Osteoblast (primary cell): ENCODE results near the gene PILRB. TPM values are rescaled to one million over a fixed set of nuclear protein-coding genes. Genes with fewer than 3 reads are reported as not detected.
"Not testable (repeated sequence)": the region's sequence is repeated elsewhere in the genome, so short reads cannot be mapped to it uniquely, and the experiment has no call there.

Source experiments
- DNase-seq: peaks from one replicate; pipeline ENCODE4 v3.0.0; 2011; ENCODE audit warnings: low spot score, mixed read lengths; ENCODE audit not compliant: insufficient read length; ENCODE audit errors: missing footprints
- H2AFZ ChIP-seq: 2 replicates; pipeline ENCODE4 v1.6.0; 2011; ENCODE audit warnings: mild to moderate bottlenecking, low read length
- H3K27ac ChIP-seq: 2 replicates; pipeline ENCODE4 v1.5.1; 2011; ENCODE audit warnings: mild to moderate bottlenecking, low read depth, low read length, moderate library complexity
- H3K27me3 ChIP-seq: 2 replicates; pipeline ENCODE4 v1.6.0; 2012; ENCODE audit warnings: mild to moderate bottlenecking, control low read depth, inconsistent platforms, low read length, moderate library complexity; ENCODE audit not compliant: insufficient read depth
- H3K36me3 ChIP-seq: 2 replicates; pipeline ENCODE4 v1.5.1; 2011; ENCODE audit warnings: mild to moderate bottlenecking, low read length, control low read depth, moderate library complexity; ENCODE audit not compliant: insufficient read depth
- H3K4me1 ChIP-seq: 2 replicates; pipeline ENCODE4 v1.5.1; 2011; ENCODE audit warnings: mild to moderate bottlenecking, low read length, control low read depth, moderate library complexity; ENCODE audit not compliant: insufficient read depth
- H3K4me2 ChIP-seq: 2 replicates; pipeline ENCODE4 v1.6.0; 2011; ENCODE audit warnings: mild to moderate bottlenecking, low read length; ENCODE audit not compliant: insufficient read depth
- H3K4me3 ChIP-seq: fragments of 200-600 bp; sonication (generic); 3 replicates; pipeline ENCODE4 v1.5.1; 2012; ENCODE audit warnings: mild to moderate bottlenecking, low read length, inconsistent platforms; ENCODE audit not compliant: insufficient read depth
- H3K79me2 ChIP-seq: 2 replicates; pipeline ENCODE4 v1.6.0; 2012; ENCODE audit warnings: mild to moderate bottlenecking, low read length, control low read depth, inconsistent platforms; ENCODE audit not compliant: insufficient read depth
- H3K9me3 ChIP-seq: 2 replicates; pipeline ENCODE4 v1.5.1; 2011; ENCODE audit warnings: low read depth, low read length, control low read depth
- H4K20me1 ChIP-seq: 2 replicates; pipeline ENCODE4 v1.6.0; 2012; ENCODE audit warnings: mild to moderate bottlenecking, low read length, control low read depth; ENCODE audit not compliant: insufficient read depth
- CTCF ChIP-seq: IDR thresholded peaks from 2 replicates; pipeline ENCODE4 v1.5.1; 2011; ENCODE audit warnings: mild to moderate bottlenecking, low read depth, low read length, moderate library complexity; ENCODE audit errors: extremely low read depth
- total RNA-seq: library from RNA; depleted of rRNA; stranded (reverse); fragments of >200 nt; gene quantifications from 2 replicates; pipeline ENCODE4 v1.2.3, GENCODE V29; 2012

Gene PILRB
- total RNA-seq, 1 donor = 14.8 TPM

DNA sequence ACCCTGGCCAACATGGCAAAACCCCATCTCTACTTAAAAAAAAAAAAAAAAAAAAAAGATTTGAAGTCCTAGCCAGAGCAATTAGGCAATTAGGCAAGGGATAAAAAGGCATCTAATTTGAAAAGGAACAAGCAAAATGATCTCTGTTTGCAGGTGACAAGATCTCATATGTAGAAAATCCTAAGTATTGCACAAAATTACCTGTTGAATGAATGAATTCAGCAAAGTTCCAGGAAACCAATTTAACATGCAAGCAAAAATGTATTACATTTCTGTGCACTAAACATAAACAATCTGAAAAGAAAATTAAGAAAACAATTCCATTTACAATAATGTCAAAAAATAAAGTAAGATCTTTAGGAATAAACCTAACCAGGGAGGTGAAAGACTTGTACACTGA lies 5.2 kb downstream of the PILRB start:
- no peaks in the 10 kb centered on the region for H3K4me1 ChIP-seq

GRCh38 chr7:100363797-100364196 lies 5.9 kb downstream of the PILRB start:
- not testable (repeated sequence) for H3K4me2 ChIP-seq, H3K4me3 ChIP-seq, H3K27ac ChIP-seq, H3K79me2 ChIP-seq, H4K20me1 ChIP-seq, H3K9me3 ChIP-seq, DNase-seq, H2AFZ ChIP-seq, H3K27me3 ChIP-seq, H3K4me1 ChIP-seq
- H3K36me3 ChIP-seq = peaks cover 48% of the 10 kb centered on the region

More for the DNA sequence above, 5.2 kb downstream of the PILRB start:
- no peaks in the 10 kb centered on the region for H3K9me3 ChIP-seq
- H3K4me2 ChIP-seq = no peak overlapping the region
- DNase-seq = no peak
- no peaks in the 10 kb centered on the region for H3K27me3 ChIP-seq
- no peaks in the 10 kb centered on the region for H3K79me2 ChIP-seq
- H3K36me3 ChIP-seq = peaks cover 54% of the 10 kb centered on the region
- TF ChIP-seq CTCF = no peak
- no peak overlapping the region for H2AFZ ChIP-seq
- H3K27ac ChIP-seq = no peak overlapping the region
- H4K20me1 ChIP-seq = no peaks in the 10 kb centered on the region
- no peak overlapping the region for H3K4me3 ChIP-seq

- no peak for TF ChIP-seq CTCF
- H3K36me3 ChIP-seq = peaks cover 41% of the 10 kb centered on the region
- no peaks in the 10 kb centered on the region for H3K4me1 ChIP-seq
- no peak overlapping the region for H3K27ac ChIP-seq
- no peak overlapping the region for H3K4me3 ChIP-seq
- H3K79me2 ChIP-seq = no peaks in the 10 kb centered on the region
- no peak overlapping the region for H2AFZ ChIP-seq
- DNase-seq = no peak
- no peaks in the 10 kb centered on the region for H4K20me1 ChIP-seq
- H3K27me3 ChIP-seq = no peaks in the 10 kb centered on the region
- no peaks in the 10 kb centered on the region for H3K9me3 ChIP-seq
- no peak overlapping the region for H3K4me2 ChIP-seq
Measured at GRCh38 chr7:100364480-100364879, 6.6 kb downstream of the PILRB start.

DNA sequence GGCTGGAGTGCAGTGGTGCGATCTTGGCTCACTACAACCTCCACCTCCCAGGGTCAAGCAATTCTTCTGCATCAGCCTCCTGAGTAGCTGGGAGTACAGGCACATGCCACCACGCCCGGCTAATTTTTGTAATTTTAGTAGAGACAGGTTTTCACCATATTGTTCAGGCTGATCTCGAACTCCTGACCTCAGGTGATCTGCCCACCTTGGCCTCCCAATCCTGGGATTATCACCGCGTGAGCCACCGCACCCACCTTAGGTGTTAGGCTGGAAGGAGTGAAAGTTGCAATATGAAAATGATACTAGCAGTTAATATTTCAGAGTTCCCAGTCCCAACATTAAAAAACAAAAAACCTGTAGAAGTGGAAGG lies 8.1 kb downstream of the PILRB start:
- H4K20me1 ChIP-seq, H3K27ac ChIP-seq, H3K4me2 ChIP-seq, H3K9me3 ChIP-seq, H2AFZ ChIP-seq, H3K79me2 ChIP-seq, H3K4me1 ChIP-seq, DNase-seq, H3K27me3 ChIP-seq, H3K4me3 ChIP-seq: not testable (repeated sequence)
- H3K36me3 ChIP-seq = peaks cover 29% of the 10 kb centered on the region

- no peak for TF ChIP-seq CTCF
- H3K4me1 ChIP-seq = no peaks in the 10 kb centered on the region
- no peaks in the 10 kb centered on the region for H4K20me1 ChIP-seq
- H3K79me2 ChIP-seq = no peaks in the 10 kb centered on the region
- H3K4me2 ChIP-seq = no peak overlapping the region
- no peak overlapping the region for H3K4me3 ChIP-seq
- no peak for DNase-seq
- H3K27me3 ChIP-seq = no peaks in the 10 kb centered on the region
- peaks cover 24% of the 10 kb centered on the region for H3K36me3 ChIP-seq
- no peak overlapping the region for H3K27ac ChIP-seq
- H2AFZ ChIP-seq = no peak overlapping the region
- H3K9me3 ChIP-seq = no peaks in the 10 kb centered on the region
Measured at GRCh38 chr7:100366411-100367250, 8.7 kb downstream of the PILRB start.
